Spleen (tissue), 11 donors: ENCODE data around the gene EXOC4. TPM values are rescaled to one million over a fixed set of nuclear protein-coding genes. Genes with fewer than 3 reads are reported as not detected.

ENCODE experiments used
- DNase-seq: peaks from one replicate; pipeline ENCODE4 v3.0.0-alpha.2; 2020
- H3K27ac ChIP-seq, 8 donors: fragments of 200-600 bp; sonication (generic) in 7 of 8; 1 replicate in 4 of 8; 2 replicates in 4 of 8; pipeline versions ENCODE4 v1.5.0 to v1.8.0; 2016 to 2021; ENCODE audit warnings: inconsistent platforms in 4 of 8, mild to moderate bottlenecking in 4 of 8, moderate library complexity in 1 of 8
- H3K27me3 ChIP-seq, 7 donors: fragments of 200-600 bp; sonication (generic) in 6 of 7; replicated peaks in 1 of 7; 1 replicate in 4 of 7; 2 replicates in 3 of 7; pipeline versions ENCODE4 v1.5.0 to v1.8.0; 2016 to 2021; ENCODE audit warnings: inconsistent platforms in 3 of 7, mild to moderate bottlenecking in 1 of 7
- H3K36me3 ChIP-seq, 6 donors: fragments of 200-600 bp; sonication (generic) in 5 of 6; 1 replicate in 4 of 6; 2 replicates in 2 of 6; pipeline versions ENCODE4 v1.5.0 to v1.8.0; 2016 to 2021; ENCODE audit warnings: inconsistent platforms in 2 of 6
- H3K4me1 ChIP-seq, 6 donors: fragments of 200-600 bp; sonication (generic) in 5 of 6; 1 replicate in 3 of 6; 2 replicates in 3 of 6; pipeline versions ENCODE4 v1.5.0 to v1.8.0; 2016 to 2021; ENCODE audit warnings: inconsistent platforms in 3 of 6
- H3K4me3 ChIP-seq, 8 donors: fragments of 200-600 bp; sonication (generic) in 7 of 8; 1 replicate in 4 of 8; 2 replicates in 4 of 8; pipeline versions ENCODE4 v1.5.0 to v1.8.0; 2016 to 2021; ENCODE audit warnings: inconsistent platforms in 4 of 8, mild to moderate bottlenecking in 4 of 8, moderate library complexity in 2 of 8
- H3K9me3 ChIP-seq, 8 donors: fragments of 200-600 bp; sonication (generic) in 7 of 8; 1 replicate in 4 of 8; 2 replicates in 4 of 8; pipeline versions ENCODE4 v1.5.0 to v1.8.0; 2016 to 2021; ENCODE audit warnings: inconsistent platforms in 4 of 8
- POLR2A ChIP-seq, 3 donors: fragments of 450-650 bp; IDR thresholded peaks; one replicate each; pipeline ENCODE4 v1.5.1; 2017; ENCODE audit warnings: antibody characterized with exemption in 3 of 3, mild to moderate bottlenecking in 1 of 3
- POLR2AphosphoS5 ChIP-seq, 3 donors: sonication (generic); formaldehyde crosslinking; IDR thresholded peaks; one replicate each; pipeline ENCODE4 v1.5.1; 2017; ENCODE audit warnings: antibody characterized with exemption in 3 of 3
- WGBS, 5 donors: extraction: QIAGEN DNeasy Blood & Tissue Kit in 3 of 5; methylation state at CpG; one replicate each; pipeline versions ENCODE4 v1.1.5 to v1.1.7; 2013 to 2018; 5-methylcytosine and 5-hydroxymethylcytosine counted together
- intact Hi-C: fragments of 100-400 bp; cut with DNase I; formaldehyde crosslinking; loops from one replicate; pipeline ENCODE4 v1.15.0; 2023; ENCODE audit warnings: low total_unique reads
- polyA plus RNA-seq, 3 donors: library from polyadenylated mRNA; stranded (reverse); fragments of 200-250 nt; gene quantifications; one replicate each; pipeline ENCODE4 v1.2.1, GENCODE V29; 2013
- total RNA-seq, 7 donors: library from RNA; depleted of rRNA in 3 of 7; stranded (reverse); fragments of >200 nt in 3 of 7; fragmentation: NEBNext Ultra II Directional in 4 of 7; extraction: Animal tissue kit (Norgen Biotek cat#: 25700) in 4 of 7; gene quantifications; one replicate each; pipeline versions ENCODE4 v1.1.0 to v1.2.1, GENCODE V29; 2016 to 2021
- TF ChIP-seq, protein P1 (sequence below), 11 experiments: fragments of 200-600 bp in 7 of 11; fragments of 450-650 bp in 4 of 11; sonication (generic) in 4 of 11; IDR thresholded peaks in 8 of 11; conservative IDR thresholded peaks in 3 of 11; 1 replicate in 7 of 11; 2 replicates in 4 of 11; pipeline versions ENCODE4 v1.4.0 to v1.8.0; 2016 to 2021; ENCODE audit warnings: antibody characterized with exemption in 11 of 11, inconsistent platforms in 4 of 11, mild to moderate bottlenecking in 1 of 11
- donor health status: healthy with polysubstance abuse.
- donor health status: DM: no; HTN: no; CAD: no; lungs with moderate emphysema.
- donor health status: DM: no; HTN: no; CAD: no.
- donor health status: Bipolar disorder and iron deficiency.
- donor health status: healthy.
- donor health status: DM: no; HTN: no; CAD: no.
- donor health status: DM: yes; HTN: yes; CAD: no.

The EXOC4 gene
- total and polyA plus RNA-seq, 10 donors: 14.1 to 138 (median 102) TPM

DNA sequence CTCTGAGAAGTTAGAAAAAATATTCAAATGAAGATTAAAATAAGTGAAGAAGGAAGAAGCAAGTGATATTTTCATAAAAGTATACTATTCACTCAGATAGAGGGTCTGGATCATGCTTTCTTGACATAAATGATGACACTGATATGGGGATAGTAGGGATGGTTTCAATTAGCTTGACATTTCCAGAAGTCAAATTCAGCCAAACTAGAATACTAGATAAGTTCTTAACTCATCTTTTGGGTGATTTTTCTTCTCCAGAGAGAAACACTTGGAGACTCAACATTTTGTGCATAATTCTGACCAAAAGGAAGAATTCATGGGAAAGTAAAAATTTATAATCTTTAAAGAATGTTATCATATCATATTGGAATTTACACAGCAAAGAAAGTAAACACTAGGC, 722.3 kb downstream of the EXOC4 start:
- Histone ChIP-seq H3K9me3 (no peaks in the 10 kb centered on the region), H3K27ac (no peak overlapping the region), H3K4me3 (no peak overlapping the region), H3K4me1 (no peaks in the 10 kb centered on the region), H3K27me3 (no peaks in the 10 kb centered on the region), H3K36me3 (no peaks in the 10 kb centered on the region)
- TF ChIP-seq, protein P1, sequence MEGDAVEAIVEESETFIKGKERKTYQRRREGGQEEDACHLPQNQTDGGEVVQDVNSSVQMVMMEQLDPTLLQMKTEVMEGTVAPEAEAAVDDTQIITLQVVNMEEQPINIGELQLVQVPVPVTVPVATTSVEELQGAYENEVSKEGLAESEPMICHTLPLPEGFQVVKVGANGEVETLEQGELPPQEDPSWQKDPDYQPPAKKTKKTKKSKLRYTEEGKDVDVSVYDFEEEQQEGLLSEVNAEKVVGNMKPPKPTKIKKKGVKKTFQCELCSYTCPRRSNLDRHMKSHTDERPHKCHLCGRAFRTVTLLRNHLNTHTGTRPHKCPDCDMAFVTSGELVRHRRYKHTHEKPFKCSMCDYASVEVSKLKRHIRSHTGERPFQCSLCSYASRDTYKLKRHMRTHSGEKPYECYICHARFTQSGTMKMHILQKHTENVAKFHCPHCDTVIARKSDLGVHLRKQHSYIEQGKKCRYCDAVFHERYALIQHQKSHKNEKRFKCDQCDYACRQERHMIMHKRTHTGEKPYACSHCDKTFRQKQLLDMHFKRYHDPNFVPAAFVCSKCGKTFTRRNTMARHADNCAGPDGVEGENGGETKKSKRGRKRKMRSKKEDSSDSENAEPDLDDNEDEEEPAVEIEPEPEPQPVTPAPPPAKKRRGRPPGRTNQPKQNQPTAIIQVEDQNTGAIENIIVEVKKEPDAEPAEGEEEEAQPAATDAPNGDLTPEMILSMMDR (IDR thresholded peaks at IDR 0.05 in 8 of 11, conservative IDR thresholded peaks at IDR 0.05 in 3 of 11): no peak
- TF ChIP-seq POLR2A (IDR thresholded peaks at IDR 0.05) (no peak), POLR2AphosphoS5 (IDR thresholded peaks at IDR 0.05) (no peak)
- DNase-seq: no peak
- intact Hi-C loops: no loop called here

DNA sequence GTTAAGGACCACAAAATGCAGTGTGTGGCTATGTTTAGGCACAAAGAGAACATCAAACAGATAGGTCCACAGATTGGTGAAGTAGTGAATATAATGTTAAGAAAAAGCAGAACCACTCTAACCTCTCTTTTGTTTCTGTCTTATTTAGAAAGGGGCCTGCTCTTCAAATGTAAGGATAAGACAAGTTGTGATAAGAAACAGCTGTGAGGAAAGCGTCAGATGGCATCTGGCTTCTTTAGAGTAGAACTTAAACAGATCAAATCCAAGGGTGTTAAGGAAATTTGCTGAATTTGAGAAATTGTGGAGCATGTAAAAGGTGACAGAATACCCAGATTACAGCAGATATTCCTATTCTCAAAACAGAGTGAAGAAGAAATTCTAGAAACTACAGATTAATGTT, 723.3 kb downstream of the EXOC4 start:
- intact Hi-C loops: no loop called here
- DNase-seq: no peak
- TF ChIP-seq POLR2AphosphoS5 (IDR thresholded peaks at IDR 0.05) (no peak), POLR2A (IDR thresholded peaks at IDR 0.05) (no peak)
- TF ChIP-seq, protein P1 (IDR thresholded peaks at IDR 0.05 in 8 of 11, conservative IDR thresholded peaks at IDR 0.05 in 3 of 11): no peak
- 88 to 100% (median 97%) methylated on average over 1 of the region's 1 CpG for WGBS, 5 donors
- no peak overlapping the region for H3K27ac ChIP-seq
- no peaks in the 10 kb centered on the region for H3K27me3 ChIP-seq
- no peaks in the 10 kb centered on the region for H3K36me3 ChIP-seq
- H3K4me3 ChIP-seq: no peak overlapping the region
- H3K9me3 ChIP-seq: no peaks in the 10 kb centered on the region
- no peaks in the 10 kb centered on the region for H3K4me1 ChIP-seq

DNA sequence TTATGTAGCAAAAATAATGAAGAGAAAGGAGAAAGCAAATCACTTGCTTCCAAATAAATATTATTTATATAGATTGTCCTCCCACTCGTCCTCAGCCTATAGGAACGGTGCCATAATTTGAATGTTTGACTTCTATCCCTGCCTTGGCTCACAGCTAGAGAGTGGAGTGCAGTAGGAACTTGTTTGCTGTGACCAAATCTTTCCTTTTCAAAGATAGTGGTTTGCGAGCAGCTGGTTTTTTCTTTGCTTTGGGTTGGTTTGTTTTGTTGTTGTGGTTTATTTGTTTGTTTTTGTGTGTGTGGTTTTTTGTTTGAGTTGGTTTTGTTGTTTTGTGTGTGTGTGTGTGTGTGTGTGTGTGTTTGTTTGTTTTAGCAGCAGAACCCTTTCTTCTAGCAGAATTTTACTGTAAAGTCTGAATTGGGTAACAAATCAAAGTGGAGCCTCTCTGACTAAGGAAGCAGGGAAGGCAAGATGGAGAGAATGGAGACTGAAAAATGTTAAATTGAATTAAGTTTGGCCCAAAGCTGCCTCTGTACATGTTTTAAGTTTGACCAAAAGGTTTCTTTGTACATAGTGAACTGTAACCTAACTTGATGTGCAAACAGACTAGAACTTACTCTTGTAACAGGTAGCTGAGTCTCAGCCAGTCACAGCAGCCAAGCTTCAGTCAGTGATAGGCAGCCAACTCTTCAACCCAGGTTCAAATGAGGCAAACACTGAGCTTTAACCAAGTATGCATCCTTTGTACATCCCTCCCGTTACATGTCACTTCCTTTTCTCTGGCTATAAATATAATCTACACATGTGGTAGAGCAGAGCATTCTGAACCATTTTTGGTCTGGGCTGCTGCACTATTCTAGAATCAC, 724.8 kb downstream of the EXOC4 start:
- WGBS, 5 donors: 75 to 79% (median 76%) methylated on average over 4 of the region's 4 CpGs
- Histone ChIP-seq H3K27ac (no peak overlapping the region), H3K4me3 (no peak overlapping the region), H3K9me3 (no peaks in the 10 kb centered on the region), H3K27me3 (no peaks in the 10 kb centered on the region), H3K4me1 (no peaks in the 10 kb centered on the region), H3K36me3 (no peaks in the 10 kb centered on the region)
- TF ChIP-seq, protein P1 (IDR thresholded peaks at IDR 0.05 in 8 of 11, conservative IDR thresholded peaks at IDR 0.05 in 3 of 11): no peak
- TF ChIP-seq POLR2AphosphoS5 (IDR thresholded peaks at IDR 0.05): no peak
- no peak for TF ChIP-seq POLR2A (IDR thresholded peaks at IDR 0.05)
- intact Hi-C loops: no loop called here
- DNase-seq: no peak

DNA sequence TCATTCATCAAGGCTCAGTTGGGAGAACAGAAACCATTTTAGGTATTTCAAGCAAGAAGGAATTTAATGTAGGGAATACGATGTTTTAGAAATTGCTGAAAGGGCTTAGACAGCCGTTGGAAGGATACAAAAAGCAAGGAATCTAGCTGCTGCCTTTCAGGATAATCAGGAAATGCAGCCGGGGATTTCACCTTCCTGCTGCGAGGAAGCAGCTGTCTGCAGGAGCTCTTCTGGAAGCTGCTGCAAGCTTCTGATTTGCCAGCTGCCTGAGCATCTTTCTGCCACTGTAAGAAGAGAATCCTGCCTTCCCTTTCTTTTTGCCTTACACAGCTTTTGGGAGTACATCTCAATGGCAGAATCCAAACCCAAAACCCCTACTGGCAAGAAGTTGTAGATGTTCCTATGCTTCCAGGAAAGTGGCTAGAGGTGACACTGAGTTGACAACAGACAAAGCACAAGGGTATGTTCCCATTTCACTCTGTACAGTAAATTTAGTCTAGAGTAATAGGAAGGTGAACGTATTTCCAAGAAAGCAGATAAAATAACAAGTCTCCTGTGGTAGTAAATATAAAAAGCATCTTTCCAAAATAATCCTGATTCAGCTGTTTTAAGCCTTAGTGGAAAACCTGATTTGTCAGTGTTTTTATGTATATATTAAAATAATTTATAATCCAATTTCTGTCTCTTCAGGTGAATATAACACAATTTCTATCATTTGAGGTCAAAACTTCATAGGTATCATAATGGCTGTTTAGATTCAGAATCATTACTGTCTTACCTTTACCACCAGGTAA, 725.8 kb downstream of the EXOC4 start:
- DNase-seq: no peak
- H3K4me1 ChIP-seq: no peaks in the 10 kb centered on the region
- no peaks in the 10 kb centered on the region for H3K9me3 ChIP-seq
- no peaks in the 10 kb centered on the region for H3K27me3 ChIP-seq
- intact Hi-C loops: no loop called here
- H3K36me3 ChIP-seq: no peaks in the 10 kb centered on the region
- TF ChIP-seq, protein P1 (IDR thresholded peaks at IDR 0.05 in 8 of 11, conservative IDR thresholded peaks at IDR 0.05 in 3 of 11): no peak
- no peak for TF ChIP-seq POLR2A (IDR thresholded peaks at IDR 0.05)
- no peak for TF ChIP-seq POLR2AphosphoS5 (IDR thresholded peaks at IDR 0.05)
- WGBS, 5 donors: 72 to 83% (median 79%) methylated on average over 5 of the region's 5 CpGs
- no peak overlapping the region for H3K27ac ChIP-seq
- H3K4me3 ChIP-seq: no peak overlapping the region
